ENCODE results near the gene JOSD1. TPM values are rescaled to one million over a fixed set of nuclear protein-coding genes. Genes with fewer than 3 reads are reported as not detected.

Gene JOSD1
- total and polyA plus RNA-seq, 2 donors (not counting 3 experiments of a cell fraction or from before 2014, with no cell fraction given): 61.7 to 73.1 TPM

DNA sequence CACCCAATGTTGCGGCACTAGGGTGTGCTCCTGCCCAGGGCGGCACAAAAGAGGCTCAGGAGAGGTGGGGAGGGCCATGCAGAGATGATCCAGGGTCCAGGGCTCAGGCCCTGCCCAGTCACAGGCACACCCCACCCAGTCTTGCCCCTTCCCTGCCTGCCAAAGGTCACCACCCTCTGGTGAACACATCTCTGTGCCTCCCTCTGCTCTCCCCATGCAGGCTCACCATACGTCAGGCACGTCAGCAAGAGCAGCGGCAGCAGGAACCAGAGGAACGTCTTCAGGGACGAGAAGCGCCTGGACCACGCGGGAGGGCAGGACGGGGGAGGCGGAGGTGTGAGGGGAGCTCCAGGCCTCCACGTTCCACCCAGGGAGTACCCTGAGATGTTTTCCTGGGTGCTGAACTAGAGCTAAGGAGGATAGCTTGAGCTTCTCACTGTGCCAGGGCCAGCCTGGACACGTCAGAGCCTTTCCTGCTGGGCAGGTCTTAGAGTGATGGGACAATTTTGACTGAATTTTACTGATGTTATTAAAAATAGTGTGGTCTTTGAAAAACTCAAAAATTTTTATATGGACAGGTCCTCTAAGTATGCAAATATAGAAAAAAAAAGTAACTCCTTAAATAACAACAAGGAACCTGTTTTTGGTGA, 47.9 kb upstream of the JOSD1 start:
- CTCF ChIA-PET: interaction anchor here (0.7 to 1.5 kb wide), 3 partner anchors 13 to 30 kb away, joined by 3 read pairs; no protein-coding TSS in a partner anchor
- dilution Hi-C loops (cut with MboI; ENCODE audit: extremely low pct_ligation_motif_present, low sequenced_read_pairs) (no loop called here), intact Hi-C loops (cut with micrococcal nuclease) (no loop called here)
- H3K9me1 ChIP-seq (replicated peaks; ENCODE audit: control insufficient read depth, extremely low read depth, insufficient read depth, low read length): no peaks in the 10 kb centered on the region
- H3K4me2 ChIP-seq (ENCODE audit: insufficient read depth, low read length): no peak overlapping the region
- no peak overlapping the region for H3K4me3 ChIP-seq (replicated peaks in 1 of 3; ENCODE audit: insufficient read depth in 1 of 3, low read depth in 1 of 3, low read length in 3 of 3)
- H3K4me1 ChIP-seq (ENCODE audit: control insufficient read depth, extremely low read depth, insufficient read depth, low read length): peaks cover under 1% of the 10 kb centered on the region
- H2AFZ ChIP-seq (ENCODE audit: low read depth, low read length): no peak overlapping the region
- no peak for FAIRE-seq
- TF ChIP-seq GATA2 (IDR thresholded peaks at IDR 0.05; ENCODE audit: insufficient read depth, insufficient read length, low read depth, low read length) (no peak), FOS (IDR thresholded peaks at IDR 0.05; ENCODE audit: borderline replicate concordance, insufficient read depth, low read length) (no peak), POLR2AphosphoS5 (IDR thresholded peaks at IDR 0.05; ENCODE audit: insufficient read depth, low read depth, low read length) (no peak), EZH2 (IDR thresholded peaks at IDR 0.05; ENCODE audit: borderline replicate concordance, low read depth, low read length, severe bottlenecking) (no peak), MYC (IDR thresholded peaks at IDR 0.05; ENCODE audit: low read depth, low read length) (no peak), JUN (IDR thresholded peaks at IDR 0.05; ENCODE audit: borderline replicate concordance, insufficient read depth, insufficient read length, low read depth) (no peak), POLR2A (IDR thresholded peaks at IDR 0.05; ENCODE audit: low read depth, low read length) (no peak)
- TF ChIP-seq, protein P1, sequence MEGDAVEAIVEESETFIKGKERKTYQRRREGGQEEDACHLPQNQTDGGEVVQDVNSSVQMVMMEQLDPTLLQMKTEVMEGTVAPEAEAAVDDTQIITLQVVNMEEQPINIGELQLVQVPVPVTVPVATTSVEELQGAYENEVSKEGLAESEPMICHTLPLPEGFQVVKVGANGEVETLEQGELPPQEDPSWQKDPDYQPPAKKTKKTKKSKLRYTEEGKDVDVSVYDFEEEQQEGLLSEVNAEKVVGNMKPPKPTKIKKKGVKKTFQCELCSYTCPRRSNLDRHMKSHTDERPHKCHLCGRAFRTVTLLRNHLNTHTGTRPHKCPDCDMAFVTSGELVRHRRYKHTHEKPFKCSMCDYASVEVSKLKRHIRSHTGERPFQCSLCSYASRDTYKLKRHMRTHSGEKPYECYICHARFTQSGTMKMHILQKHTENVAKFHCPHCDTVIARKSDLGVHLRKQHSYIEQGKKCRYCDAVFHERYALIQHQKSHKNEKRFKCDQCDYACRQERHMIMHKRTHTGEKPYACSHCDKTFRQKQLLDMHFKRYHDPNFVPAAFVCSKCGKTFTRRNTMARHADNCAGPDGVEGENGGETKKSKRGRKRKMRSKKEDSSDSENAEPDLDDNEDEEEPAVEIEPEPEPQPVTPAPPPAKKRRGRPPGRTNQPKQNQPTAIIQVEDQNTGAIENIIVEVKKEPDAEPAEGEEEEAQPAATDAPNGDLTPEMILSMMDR (IDR thresholded peaks at IDR 0.05; ENCODE audit: extremely low read depth in 1 of 2, insufficient read depth in 1 of 2, low read depth in 1 of 2, low read length in 2 of 2): no peak
- TF ChIP-seq, protein P2, sequence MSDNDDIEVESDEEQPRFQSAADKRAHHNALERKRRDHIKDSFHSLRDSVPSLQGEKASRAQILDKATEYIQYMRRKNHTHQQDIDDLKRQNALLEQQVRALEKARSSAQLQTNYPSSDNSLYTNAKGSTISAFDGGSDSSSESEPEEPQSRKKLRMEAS (IDR thresholded peaks at IDR 0.05; ENCODE audit: insufficient read depth, insufficient read length): no peak
- H3K9me3 ChIP-seq (replicated peaks; ENCODE audit: control insufficient read depth, insufficient read depth, low read length): no peaks in the 10 kb centered on the region
- H3K27me3 ChIP-seq (ENCODE audit: control insufficient read depth in 2 of 2, insufficient read depth in 2 of 2, low read length in 2 of 2): no peaks in the 10 kb centered on the region
- H3K27ac ChIP-seq (ENCODE audit: insufficient read depth, low read depth, low read length): no peak overlapping the region
- H3K79me2 ChIP-seq (ENCODE audit: control insufficient read depth, insufficient read depth, low read length): peaks cover under 1% of the 10 kb centered on the region
- no peak overlapping the region for H3K9ac ChIP-seq (replicated peaks; ENCODE audit: extremely low read depth, insufficient read depth, low read length)
- DNase-seq (ENCODE audit: low read depth, low spot score): no peak
- BruUV-seq (replicated peaks): no TSS peak
- POLR2A ChIA-PET: no interaction called here
- H4K20me1 ChIP-seq (replicated peaks; ENCODE audit: control insufficient read depth, extremely low read depth, insufficient read depth, low read length): no peaks in the 10 kb centered on the region
- peaks cover 14 to 49% of the 10 kb centered on the region in 2 experiments for H3K36me3 ChIP-seq (ENCODE audit: control insufficient read depth in 2 of 2, extremely low read depth in 1 of 2, insufficient read depth in 2 of 2, low read length in 2 of 2)
